Mesothelial cell of epicardium (in vitro differentiated cells): ENCODE results near the gene SSR1. TPM values are rescaled to one million over a fixed set of nuclear protein-coding genes. Genes with fewer than 3 reads are reported as not detected.

Experiments used
- DNase-seq, 2 experiments: peaks; one replicate each; pipeline ENCODE4 v3.0.0; 2021; ENCODE audit warnings: low spot score in 2 of 2; ENCODE audit not compliant: unreplicated experiment in 2 of 2
- H3K27ac Mint-ChIP-seq: 2 replicates; pipeline ENCODE4 v1.8.0; 2021; ENCODE audit warnings: mixed read lengths
- H3K27me3 Mint-ChIP-seq: 2 replicates; pipeline ENCODE4 v1.8.0; 2021; ENCODE audit warnings: low read depth, mixed read lengths
- H3K36me3 Mint-ChIP-seq: 2 replicates; pipeline ENCODE4 v1.8.0; 2021; ENCODE audit warnings: mixed read lengths
- H3K4me1 Mint-ChIP-seq: 2 replicates; pipeline ENCODE4 v1.8.0; 2021; ENCODE audit warnings: mixed read lengths
- H3K4me3 Mint-ChIP-seq: 2 replicates; pipeline ENCODE4 v1.8.0; 2021; ENCODE audit warnings: mild to moderate bottlenecking, moderate library complexity, mixed read lengths
- H3K9me3 Mint-ChIP-seq: 2 replicates; pipeline ENCODE4 v1.8.0; 2021; ENCODE audit warnings: mixed read lengths
- total RNA-seq: library from RNA; stranded (reverse); gene quantifications from 3 replicates; pipeline ENCODE4 v1.2.1, GENCODE V29; 2021
- TF ChIP-seq, protein P1 (sequence below): fragments of 200-600 bp; sonication (generic); IDR thresholded peaks from one replicate; pipeline ENCODE4 v1.5.0; 2021; ENCODE audit warnings: antibody characterized with exemption; ENCODE audit not compliant: unreplicated experiment

Gene SSR1
- total RNA-seq, 1 donor from 2014 or later = 115 TPM

GRCh38 chr6:7254980-7255835 lies 57.8 kb downstream of the SSR1 start:
- no peak overlapping the region for H3K27ac Mint-ChIP-seq
- no peaks in the 10 kb centered on the region for H3K27me3 Mint-ChIP-seq
- H3K4me1 Mint-ChIP-seq = peaks cover 3% of the 10 kb centered on the region
- no peaks in the 10 kb centered on the region for H3K9me3 Mint-ChIP-seq
- no peak for DNase-seq
- H3K36me3 Mint-ChIP-seq = peaks cover 3% of the 10 kb centered on the region
- TF ChIP-seq, protein P1, sequence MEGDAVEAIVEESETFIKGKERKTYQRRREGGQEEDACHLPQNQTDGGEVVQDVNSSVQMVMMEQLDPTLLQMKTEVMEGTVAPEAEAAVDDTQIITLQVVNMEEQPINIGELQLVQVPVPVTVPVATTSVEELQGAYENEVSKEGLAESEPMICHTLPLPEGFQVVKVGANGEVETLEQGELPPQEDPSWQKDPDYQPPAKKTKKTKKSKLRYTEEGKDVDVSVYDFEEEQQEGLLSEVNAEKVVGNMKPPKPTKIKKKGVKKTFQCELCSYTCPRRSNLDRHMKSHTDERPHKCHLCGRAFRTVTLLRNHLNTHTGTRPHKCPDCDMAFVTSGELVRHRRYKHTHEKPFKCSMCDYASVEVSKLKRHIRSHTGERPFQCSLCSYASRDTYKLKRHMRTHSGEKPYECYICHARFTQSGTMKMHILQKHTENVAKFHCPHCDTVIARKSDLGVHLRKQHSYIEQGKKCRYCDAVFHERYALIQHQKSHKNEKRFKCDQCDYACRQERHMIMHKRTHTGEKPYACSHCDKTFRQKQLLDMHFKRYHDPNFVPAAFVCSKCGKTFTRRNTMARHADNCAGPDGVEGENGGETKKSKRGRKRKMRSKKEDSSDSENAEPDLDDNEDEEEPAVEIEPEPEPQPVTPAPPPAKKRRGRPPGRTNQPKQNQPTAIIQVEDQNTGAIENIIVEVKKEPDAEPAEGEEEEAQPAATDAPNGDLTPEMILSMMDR = no peak
- H3K4me3 Mint-ChIP-seq = no peak overlapping the region

- Mint-ChIP-seq H3K27ac (no peak overlapping the region), H3K36me3 (peaks cover 12% of the 10 kb centered on the region), H3K4me1 (no peaks in the 10 kb centered on the region), H3K4me3 (no peak overlapping the region), H3K27me3 (no peaks in the 10 kb centered on the region), H3K9me3 (no peaks in the 10 kb centered on the region)
- TF ChIP-seq, protein P1 = no peak
- DNase-seq = no peak
Observed at GRCh38 chr6:7252390-7252789, 60.6 kb downstream of the SSR1 start.

GRCh38 chr6:7251646-7252260 lies 61.2 kb downstream of the SSR1 start:
- TF ChIP-seq, protein P1 = no peak
- H3K9me3 Mint-ChIP-seq = no peaks in the 10 kb centered on the region
- no peaks in the 10 kb centered on the region for H3K27me3 Mint-ChIP-seq
- peaks cover 12% of the 10 kb centered on the region for H3K36me3 Mint-ChIP-seq
- H3K4me1 Mint-ChIP-seq = no peaks in the 10 kb centered on the region
- no peak overlapping the region for H3K4me3 Mint-ChIP-seq
- DNase-seq = no peak
- H3K27ac Mint-ChIP-seq = no peak overlapping the region

DNA sequence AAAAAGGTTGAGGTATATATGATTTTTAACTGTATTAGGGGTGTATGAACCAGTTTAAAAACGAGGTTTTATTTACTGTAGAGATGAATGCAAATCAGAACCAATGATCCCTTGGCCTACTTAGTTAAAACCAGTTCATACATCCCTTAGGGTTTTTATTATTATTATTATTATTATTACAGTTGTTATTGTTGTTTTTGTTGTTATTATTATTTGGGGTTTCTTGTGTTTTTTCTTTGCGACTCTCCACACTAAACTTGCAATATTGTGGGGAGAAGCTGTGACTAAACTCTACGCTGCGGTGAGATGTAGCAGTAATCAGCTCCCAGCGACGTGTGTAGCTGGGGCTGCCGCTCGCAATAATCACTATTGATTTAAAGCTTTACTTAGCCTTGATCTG lies 62.2 kb downstream of the SSR1 start:
- TF ChIP-seq, protein P1 = no peak
- no peaks in the 10 kb centered on the region for H3K27me3 Mint-ChIP-seq
- H3K4me3 Mint-ChIP-seq = no peak overlapping the region
- no peak overlapping the region for H3K27ac Mint-ChIP-seq
- H3K4me1 Mint-ChIP-seq = no peaks in the 10 kb centered on the region
- H3K9me3 Mint-ChIP-seq = no peaks in the 10 kb centered on the region
- no peak for DNase-seq
- H3K36me3 Mint-ChIP-seq = peaks cover 12% of the 10 kb centered on the region

- Mint-ChIP-seq H3K4me3 (no peak overlapping the region), H3K4me1 (no peaks in the 10 kb centered on the region), H3K27me3 (no peaks in the 10 kb centered on the region), H3K36me3 (peaks cover 12% of the 10 kb centered on the region), H3K27ac (no peak overlapping the region), H3K9me3 (no peaks in the 10 kb centered on the region)
- no peak for DNase-seq
- TF ChIP-seq, protein P1 = no peak
Observed at GRCh38 chr6:7249946-7250643, 62.9 kb downstream of the SSR1 start.
